Measurements from ENCODE around the gene ZNF697. TPM values are rescaled to one million over a fixed set of nuclear protein-coding genes. Genes with fewer than 3 reads are reported as not detected.

Gene ZNF697
- total RNA-seq, 2 experiments from 2014 or later: 0.62 to 0.68 TPM

DNA sequence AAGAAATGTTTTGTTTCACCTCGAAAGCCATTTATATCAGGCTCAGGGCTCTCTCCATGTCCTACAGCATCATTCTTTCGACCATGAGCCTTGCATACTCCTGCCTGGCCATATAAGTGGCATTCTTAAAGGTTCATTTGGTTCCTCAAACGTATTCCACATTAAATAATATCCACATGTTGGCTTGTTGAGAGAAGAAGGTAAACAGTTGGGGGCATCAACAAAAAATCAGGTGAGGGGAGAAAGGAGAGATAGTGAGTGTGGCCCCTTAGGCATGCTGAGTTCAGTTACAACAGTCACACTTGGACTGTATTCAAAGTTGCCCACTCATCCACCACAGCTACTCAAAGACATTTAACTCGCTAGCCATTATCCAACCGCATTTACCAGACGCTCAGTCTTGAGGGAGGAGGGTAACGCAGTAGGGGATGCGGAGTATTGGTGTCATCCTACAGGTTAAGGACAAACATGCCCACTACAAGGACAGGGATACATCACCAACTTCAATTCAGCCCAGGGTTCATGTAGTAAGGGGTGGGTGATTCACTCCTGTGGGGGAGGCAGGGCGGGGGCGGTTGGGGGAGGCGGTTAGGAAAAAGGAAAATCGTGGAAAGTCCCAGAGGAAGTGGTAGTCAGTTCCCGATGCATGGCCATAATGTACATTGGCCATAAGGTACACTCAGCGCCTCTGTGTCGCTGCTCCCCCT, 1.4 kb downstream of the ZNF697 start:
- intact Hi-C loops (cut with micrococcal nuclease): no loop called here
- no peak for DNase-seq
- Mint-ChIP-seq H3K27me3 (peaks cover 55% of the 10 kb centered on the region), H3K4me3 (peak overlapping the region; percentile 71), H3K36me3 (no peaks in the 10 kb centered on the region), H3K27ac (no peak overlapping the region), H3K9me3 (no peaks in the 10 kb centered on the region), H3K4me1 (ENCODE audit: low read depth) (peaks cover 13% of the 10 kb centered on the region)
- ChIA-PET CTCF (interaction anchor here (1.3 to 1.7 kb wide), 2 partner anchors 28 to 30 kb away, joined by 4 read pairs; no protein-coding TSS in a partner anchor), POLR2A (no interaction called here)

DNA sequence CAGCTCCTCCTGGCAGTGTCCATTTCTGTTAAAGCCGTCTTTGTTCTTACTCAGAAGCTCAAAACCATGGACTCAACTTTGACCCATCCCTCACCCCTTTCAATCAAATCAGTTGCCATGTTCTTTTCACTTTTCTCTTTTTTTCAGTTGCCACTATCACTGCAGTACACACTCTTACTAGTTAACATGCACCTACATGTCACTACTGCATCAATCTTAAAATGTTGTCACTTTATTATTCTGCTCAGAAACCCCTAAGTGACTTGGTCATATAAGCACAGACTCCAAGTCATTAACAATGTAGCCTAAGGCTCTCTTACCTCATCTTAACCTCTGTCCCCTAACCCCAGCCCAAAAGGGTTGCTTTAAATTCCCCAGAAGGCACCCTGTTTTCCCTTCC, 9.0 kb downstream of the ZNF697 start:
- CTCF ChIA-PET: no interaction called here

DNA sequence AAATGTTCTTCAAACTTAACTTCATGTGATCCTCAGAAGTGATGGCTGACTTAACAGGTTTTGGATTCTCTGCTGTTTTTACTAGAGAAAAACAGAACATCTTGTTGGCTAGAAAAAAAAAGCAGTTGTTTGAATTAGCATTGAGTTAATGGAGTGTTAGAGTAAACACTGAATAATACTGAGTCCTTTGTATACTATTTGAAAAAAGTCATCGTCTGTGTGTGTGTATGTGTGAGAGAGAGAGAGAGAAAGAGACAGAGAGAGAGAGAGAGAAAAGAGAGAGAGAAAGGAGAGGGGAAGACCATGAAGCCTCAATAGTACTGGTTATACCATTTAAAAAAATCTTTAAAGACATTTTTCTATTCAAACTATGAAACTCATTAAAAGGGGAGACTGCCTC, 10.4 kb downstream of the ZNF697 start:
- H3K9me3 Mint-ChIP-seq: no peaks in the 10 kb centered on the region
- H3K27me3 Mint-ChIP-seq: peaks cover 25% of the 10 kb centered on the region
- CTCF ChIA-PET: no interaction called here
- no peaks in the 10 kb centered on the region for H3K4me1 Mint-ChIP-seq (ENCODE audit: low read depth)
- no peak overlapping the region for H3K4me3 Mint-ChIP-seq
- intact Hi-C loops (cut with micrococcal nuclease): no loop called here
- POLR2A ChIA-PET: no interaction called here
- no peak overlapping the region for H3K27ac Mint-ChIP-seq
- no peak for DNase-seq
- H3K36me3 Mint-ChIP-seq: no peaks in the 10 kb centered on the region

More for the DNA sequence above, 9.0 kb downstream of the ZNF697 start:
- no peak overlapping the region for H3K4me3 Mint-ChIP-seq
- H3K4me1 Mint-ChIP-seq (ENCODE audit: low read depth): no peaks in the 10 kb centered on the region
- H3K9me3 Mint-ChIP-seq: no peaks in the 10 kb centered on the region
- no peak overlapping the region for H3K27ac Mint-ChIP-seq
- H3K36me3 Mint-ChIP-seq: no peaks in the 10 kb centered on the region
- POLR2A ChIA-PET: no interaction called here
- intact Hi-C loops (cut with micrococcal nuclease): no loop called here
- DNase-seq: no peak
- peaks cover 21% of the 10 kb centered on the region for H3K27me3 Mint-ChIP-seq

DNA sequence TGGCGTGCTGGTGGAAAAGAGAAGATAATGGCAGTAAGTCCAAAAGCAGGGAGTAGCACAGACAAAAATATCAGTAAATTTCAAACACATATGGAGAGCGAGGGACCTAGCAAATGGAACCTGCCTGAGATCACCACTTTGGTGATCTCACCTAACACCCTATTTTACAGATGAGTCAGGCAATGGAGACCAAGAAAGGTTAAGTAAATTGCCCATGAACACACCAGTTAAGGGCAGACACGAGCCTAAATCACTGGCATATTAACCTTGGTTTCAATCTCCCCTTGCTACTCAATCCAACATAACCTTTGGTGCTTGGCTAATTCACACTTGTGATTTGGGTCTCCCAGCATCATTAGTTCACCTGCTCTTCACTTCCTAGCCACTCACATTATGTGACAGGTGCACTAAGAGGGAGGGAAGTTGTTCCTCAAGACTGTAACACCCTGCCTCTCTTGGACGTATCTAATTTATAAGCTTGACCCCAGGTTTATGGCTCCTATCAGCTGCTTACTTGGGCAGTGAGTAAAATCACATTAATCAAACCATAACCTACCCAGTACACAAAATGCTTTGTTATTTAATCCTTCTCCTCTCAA, 11.5 kb downstream of the ZNF697 start:
- Mint-ChIP-seq H3K9me3 (no peaks in the 10 kb centered on the region), H3K4me1 (ENCODE audit: low read depth) (no peaks in the 10 kb centered on the region), H3K4me3 (no peak overlapping the region), H3K27me3 (peaks cover 31% of the 10 kb centered on the region), H3K27ac (no peak overlapping the region), H3K36me3 (no peaks in the 10 kb centered on the region)
- POLR2A ChIA-PET: no interaction called here
- no peak for DNase-seq
- CTCF ChIA-PET: no interaction called here
- intact Hi-C loops (cut with micrococcal nuclease): no loop called here

DNA sequence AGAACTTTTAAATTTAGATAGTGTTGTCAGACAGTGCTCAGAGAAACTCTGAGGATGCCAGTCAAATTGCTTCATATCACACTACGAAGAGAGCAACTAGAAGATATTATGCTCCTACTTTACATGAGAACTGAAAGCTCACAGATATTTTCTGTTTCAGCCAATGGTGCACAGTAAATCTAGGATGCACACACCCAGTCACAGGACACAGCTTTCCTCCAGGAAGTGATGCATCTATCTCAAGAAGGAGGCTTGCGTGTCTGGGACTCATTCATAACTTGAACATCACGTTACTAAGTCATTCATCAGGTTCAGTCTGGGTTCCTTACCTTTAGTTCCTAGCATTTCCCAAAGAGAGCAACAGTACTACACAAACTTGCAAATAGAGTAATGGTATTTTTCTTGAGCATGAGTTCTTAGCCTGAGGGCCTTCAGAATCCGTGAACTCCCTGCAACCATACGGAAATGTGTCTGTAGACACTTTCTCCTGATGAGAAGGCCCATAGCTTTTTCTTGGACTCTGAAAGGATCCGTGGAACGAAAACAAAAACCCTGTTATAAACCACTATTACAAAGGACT, 12.2 kb downstream of the ZNF697 start:
- Mint-ChIP-seq H3K27me3 (peaks cover 35% of the 10 kb centered on the region), H3K27ac (no peak overlapping the region), H3K4me3 (no peak overlapping the region), H3K9me3 (no peaks in the 10 kb centered on the region), H3K36me3 (no peaks in the 10 kb centered on the region), H3K4me1 (ENCODE audit: low read depth) (peaks cover 1% of the 10 kb centered on the region)
- CTCF ChIA-PET: no interaction called here
- POLR2A ChIA-PET: no interaction called here
- intact Hi-C loops (cut with micrococcal nuclease): no loop called here
- no peak for DNase-seq

DNA sequence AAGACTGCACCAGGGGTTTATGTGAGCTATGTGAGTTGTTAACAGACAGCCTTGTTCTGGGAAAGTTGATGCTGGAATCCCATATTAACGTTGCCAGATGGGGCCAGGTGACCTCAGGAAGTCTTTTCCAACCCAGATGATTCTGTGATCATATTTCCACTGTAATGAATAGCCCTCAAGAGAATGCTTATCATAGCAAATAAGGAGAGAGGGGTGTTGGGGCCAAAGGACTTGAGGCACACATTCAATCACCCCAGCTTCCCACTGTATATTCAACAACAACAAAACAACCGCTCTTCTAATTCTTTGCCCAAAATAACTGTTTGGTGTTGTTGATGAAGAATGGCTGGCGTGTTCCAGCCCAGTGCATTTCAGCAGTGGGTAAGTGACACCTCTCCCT, 14.1 kb downstream of the ZNF697 start:
- POLR2A ChIA-PET: no interaction called here
- no peaks in the 10 kb centered on the region for H3K36me3 Mint-ChIP-seq
- no peaks in the 10 kb centered on the region for H3K9me3 Mint-ChIP-seq
- peaks cover 46% of the 10 kb centered on the region for H3K27me3 Mint-ChIP-seq
- CTCF ChIA-PET: no interaction called here
- H3K27ac Mint-ChIP-seq: no peak overlapping the region
- no peak overlapping the region for H3K4me3 Mint-ChIP-seq
- intact Hi-C loops (cut with micrococcal nuclease): no loop called here
- peaks cover 1% of the 10 kb centered on the region for H3K4me1 Mint-ChIP-seq (ENCODE audit: low read depth)
- no peak for DNase-seq

DNA sequence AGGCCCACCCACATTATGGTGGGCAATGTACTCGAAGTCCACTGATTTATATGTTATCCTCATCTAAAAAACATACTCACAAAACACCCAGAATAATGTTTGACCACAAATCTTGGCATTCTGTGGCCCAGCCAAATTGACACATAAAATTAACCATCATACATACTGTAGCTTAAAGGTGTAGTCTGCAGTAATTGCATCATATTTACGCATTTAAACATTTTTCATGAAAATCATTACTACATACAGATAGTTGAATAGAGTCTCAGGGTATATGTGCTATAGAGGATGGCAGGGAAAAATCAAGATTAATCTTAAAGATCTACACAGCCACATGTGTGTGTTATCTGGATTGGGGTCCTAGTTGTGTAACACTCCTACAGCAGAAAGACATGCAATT, 14.5 kb downstream of the ZNF697 start:
- Mint-ChIP-seq H3K4me3 (no peak overlapping the region), H3K4me1 (ENCODE audit: low read depth) (peaks cover 1% of the 10 kb centered on the region), H3K27ac (no peak overlapping the region), H3K9me3 (no peaks in the 10 kb centered on the region), H3K27me3 (peaks cover 46% of the 10 kb centered on the region), H3K36me3 (no peaks in the 10 kb centered on the region)
- ChIA-PET POLR2A (no interaction called here), CTCF (no interaction called here)
- no peak for DNase-seq
- intact Hi-C loops (cut with micrococcal nuclease): no loop called here

DNA sequence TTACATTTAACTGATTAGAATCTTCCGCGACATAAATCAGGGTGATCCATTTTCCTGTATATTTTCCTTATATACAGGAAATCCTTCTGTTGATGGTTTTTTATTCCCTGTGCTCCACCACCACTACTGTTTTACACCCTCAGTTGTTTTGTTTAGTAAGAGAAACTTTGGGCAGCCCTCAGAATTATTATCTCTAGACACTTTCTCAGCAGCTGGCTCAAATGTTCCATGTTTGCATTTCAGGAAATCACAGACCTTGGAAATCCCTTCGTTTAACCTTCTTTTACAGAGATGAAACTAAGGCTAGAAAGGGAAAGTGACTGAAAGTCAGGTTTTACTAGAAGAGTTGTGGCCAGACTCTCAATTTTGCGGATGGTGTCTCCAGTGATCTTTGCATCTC, 15.2 kb downstream of the ZNF697 start:
- ChIA-PET POLR2A (no interaction called here), CTCF (no interaction called here)
- no peak for DNase-seq
- Mint-ChIP-seq H3K4me3 (no peak overlapping the region), H3K27ac (no peak overlapping the region), H3K9me3 (no peaks in the 10 kb centered on the region), H3K36me3 (no peaks in the 10 kb centered on the region), H3K4me1 (ENCODE audit: low read depth) (peaks cover 1% of the 10 kb centered on the region), H3K27me3 (peaks cover 48% of the 10 kb centered on the region)
- intact Hi-C loops (cut with micrococcal nuclease): no loop called here

DNA sequence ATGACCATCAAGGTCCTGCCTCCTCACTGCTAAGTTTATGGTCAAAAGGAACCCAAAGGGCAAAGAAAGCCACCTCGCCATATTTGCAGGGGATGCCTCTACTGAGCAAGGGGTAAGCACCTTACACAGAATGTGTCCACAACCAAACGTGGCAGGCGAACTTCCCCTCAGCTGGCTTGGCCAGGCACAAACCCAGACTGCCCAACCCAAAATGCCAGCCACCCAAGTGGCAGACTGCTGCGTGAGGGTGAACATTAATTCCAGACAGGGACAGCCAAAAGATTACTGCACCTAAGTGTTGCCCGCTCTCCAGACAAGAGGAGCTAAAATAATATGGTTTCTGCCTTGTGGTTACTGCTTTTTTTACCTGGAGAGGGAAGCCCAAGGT, 16.0 kb downstream of the ZNF697 start:
- H3K9me3 Mint-ChIP-seq: no peaks in the 10 kb centered on the region
- H3K27ac Mint-ChIP-seq: no peak overlapping the region
- peaks cover 49% of the 10 kb centered on the region for H3K27me3 Mint-ChIP-seq
- intact Hi-C loops (cut with micrococcal nuclease): no loop called here
- DNase-seq: no peak
- CTCF ChIA-PET: no interaction called here
- peaks cover 1% of the 10 kb centered on the region for H3K4me1 Mint-ChIP-seq (ENCODE audit: low read depth)
- H3K36me3 Mint-ChIP-seq: no peaks in the 10 kb centered on the region
- POLR2A ChIA-PET: no interaction called here
- H3K4me3 Mint-ChIP-seq: no peak overlapping the region

DNA sequence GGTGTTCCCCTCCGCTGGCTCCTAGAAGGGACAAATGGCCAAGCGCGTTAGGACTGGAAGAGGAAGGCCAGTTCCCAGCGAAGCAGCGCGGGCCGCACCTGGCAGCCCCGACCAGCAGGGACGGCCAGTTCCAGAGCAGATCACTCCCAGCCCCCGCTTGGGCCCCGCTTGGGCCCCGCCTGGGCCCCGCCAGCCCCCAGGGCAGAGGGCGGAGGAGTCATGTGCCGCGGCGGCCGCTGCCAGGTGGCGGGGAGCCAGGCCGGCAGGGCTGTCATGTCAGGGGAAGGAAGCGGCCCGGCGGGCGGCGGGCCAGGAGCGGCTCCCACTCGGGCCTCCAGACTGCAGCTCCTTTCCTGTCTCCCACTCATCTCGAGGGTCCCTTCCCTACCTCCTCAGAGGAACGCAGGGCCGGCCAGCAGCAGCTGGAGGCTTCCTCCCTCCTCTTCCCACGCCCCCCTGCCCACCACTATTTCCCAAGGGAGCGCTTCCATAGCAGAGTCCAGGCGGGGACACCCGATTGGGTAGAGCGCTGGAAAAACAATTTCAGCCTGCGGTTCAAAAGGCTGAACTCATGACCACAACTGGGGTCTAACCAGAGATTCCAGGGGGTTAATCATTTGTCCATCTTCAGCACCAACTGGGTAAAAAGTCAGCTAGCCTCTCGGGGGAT, 16.5 kb downstream of the ZNF697 start:
- Mint-ChIP-seq H3K4me3 (no peak overlapping the region), H3K4me1 (ENCODE audit: low read depth) (peaks cover 1% of the 10 kb centered on the region), H3K36me3 (no peaks in the 10 kb centered on the region), H3K27me3 (peaks cover 49% of the 10 kb centered on the region), H3K27ac (no peak overlapping the region), H3K9me3 (no peaks in the 10 kb centered on the region)
- no peak for DNase-seq
- ChIA-PET CTCF (no interaction called here), POLR2A (no interaction called here)
- intact Hi-C loops (cut with micrococcal nuclease): no loop called here

DNA sequence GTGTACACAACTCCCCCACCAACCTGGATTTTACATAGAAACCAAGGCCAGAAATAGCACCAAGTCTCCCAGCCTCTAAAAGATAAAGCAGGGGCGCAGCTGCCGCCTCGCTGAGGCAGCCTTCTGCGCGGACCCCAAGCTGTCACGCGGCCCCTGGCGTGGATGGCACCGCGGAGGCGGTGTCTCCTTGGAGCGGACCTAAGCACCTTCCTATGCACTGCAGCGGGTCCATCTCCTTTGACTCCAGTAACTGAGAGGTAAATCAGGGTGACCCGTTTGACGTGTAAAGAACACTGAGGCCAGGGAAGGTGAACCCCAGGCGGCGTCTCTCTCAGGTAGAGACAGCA, 17.0 kb downstream of the ZNF697 start:
- H3K4me1 Mint-ChIP-seq (ENCODE audit: low read depth): peaks cover 1% of the 10 kb centered on the region
- no peak for DNase-seq
- H3K36me3 Mint-ChIP-seq: no peaks in the 10 kb centered on the region
- H3K4me3 Mint-ChIP-seq: no peak overlapping the region
- ChIA-PET POLR2A (no interaction called here), CTCF (no interaction called here)
- no peaks in the 10 kb centered on the region for H3K9me3 Mint-ChIP-seq
- intact Hi-C loops (cut with micrococcal nuclease): no loop called here
- H3K27ac Mint-ChIP-seq: no peak overlapping the region
- peaks cover 49% of the 10 kb centered on the region for H3K27me3 Mint-ChIP-seq

DNA sequence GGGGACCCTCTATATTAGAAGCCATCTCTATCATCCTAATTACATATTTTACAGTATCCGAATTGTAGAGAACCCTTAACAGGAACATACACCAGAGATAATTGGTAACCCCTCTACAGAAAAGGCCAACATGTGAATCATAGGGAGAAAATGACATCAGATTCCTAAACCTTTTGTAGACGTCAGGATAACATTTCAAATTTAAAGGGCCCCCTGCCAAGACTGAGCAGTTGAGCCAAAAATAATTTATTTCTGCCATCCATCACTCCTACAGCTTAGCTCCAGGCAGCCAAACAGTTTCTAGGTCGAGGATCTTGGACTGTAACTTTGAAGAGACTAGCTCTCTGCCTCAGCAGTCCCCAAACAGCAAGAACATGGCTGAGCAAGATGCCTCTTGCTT, 21.2 kb downstream of the ZNF697 start:
- ChIA-PET CTCF (no interaction called here), POLR2A (no interaction called here)
- no peak overlapping the region for H3K27ac Mint-ChIP-seq
- peaks cover 1% of the 10 kb centered on the region for H3K4me1 Mint-ChIP-seq (ENCODE audit: low read depth)
- no peaks in the 10 kb centered on the region for H3K9me3 Mint-ChIP-seq
- H3K36me3 Mint-ChIP-seq: peaks cover 3% of the 10 kb centered on the region
- intact Hi-C loops (cut with micrococcal nuclease): no loop called here
- no peak overlapping the region for H3K4me3 Mint-ChIP-seq
- peaks cover 21% of the 10 kb centered on the region for H3K27me3 Mint-ChIP-seq
- DNase-seq: no peak

DNA sequence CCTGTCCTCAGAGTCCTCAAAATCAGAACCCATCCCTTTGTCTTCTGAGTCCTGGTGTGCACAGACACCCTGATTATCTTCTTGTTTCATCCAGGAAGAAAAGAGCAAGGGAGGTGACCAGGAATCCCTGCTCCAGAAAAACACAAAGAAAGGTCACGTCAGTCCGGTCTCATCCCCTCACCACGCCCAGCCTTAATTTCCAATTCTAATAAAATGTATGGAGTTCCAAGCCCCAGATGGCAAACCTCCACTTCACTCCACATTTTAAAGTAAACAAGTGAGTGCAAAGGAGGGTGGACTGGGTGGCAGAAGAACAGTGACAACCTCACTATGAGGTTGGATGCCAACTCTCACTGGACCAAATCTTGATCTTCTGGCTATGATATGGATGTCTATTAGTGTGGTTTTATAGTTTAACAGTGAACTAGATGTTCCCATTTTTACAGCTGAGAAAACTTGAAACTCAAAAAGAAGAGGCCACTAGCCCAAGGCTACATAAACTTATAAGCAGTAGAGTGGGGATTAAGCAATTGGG, 22.0 kb downstream of the ZNF697 start:
- intact Hi-C loops (cut with micrococcal nuclease): no loop called here
- Mint-ChIP-seq H3K9me3 (no peaks in the 10 kb centered on the region), H3K36me3 (peaks cover 3% of the 10 kb centered on the region), H3K27ac (no peak overlapping the region), H3K4me1 (ENCODE audit: low read depth) (no peaks in the 10 kb centered on the region), H3K4me3 (no peak overlapping the region), H3K27me3 (peaks cover 18% of the 10 kb centered on the region)
- POLR2A ChIA-PET: no interaction called here
- no peak for DNase-seq
- CTCF ChIA-PET: no interaction called here

All from activated CD4-positive, alpha-beta memory T cell treated with anti-CD3 and anti-CD28 coated beads for 36 hours (primary cell).